ENCODE measurements around the gene RFXAP.

RFXAP gene

GRCh38 chr13:36772853-36773252 lies 46.2 kb upstream of the RFXAP start:
- Histone ChIP-seq H3K79me2 (ENCODE audit: insufficient read depth, low read length) (no peaks in the 10 kb centered on the region), H3F3A (ENCODE audit: insufficient read depth, low read length) (no peaks in the 10 kb centered on the region), H3K4me3 (ENCODE audit: low read depth, low read length, poor library complexity, severe bottlenecking) (no peak overlapping the region), H3K9me3 (ENCODE audit: low read length) (no peaks in the 10 kb centered on the region), H4K20me1 (ENCODE audit: insufficient read depth, low read length) (no peaks in the 10 kb centered on the region), H3K9me2 (ENCODE audit: low read depth, low read length) (no peaks in the 10 kb centered on the region), H3K4me2 (ENCODE audit: low read length) (no peak overlapping the region), H3K9ac (ENCODE audit: low read length) (no peak overlapping the region), H2AFZ (ENCODE audit: low read length) (no peak overlapping the region), H3K27ac (ENCODE audit: low read depth, low read length, poor library complexity, severe bottlenecking) (no peak overlapping the region), H3K4me1 (ENCODE audit: insufficient read depth, low read length, severe bottlenecking) (no peaks in the 10 kb centered on the region), H3K27me3 (ENCODE audit: insufficient read depth, low read length) (no peaks in the 10 kb centered on the region), H3K36me3 (ENCODE audit: insufficient read depth, low read length) (no peaks in the 10 kb centered on the region)
- TF ChIP-seq, protein P1, sequence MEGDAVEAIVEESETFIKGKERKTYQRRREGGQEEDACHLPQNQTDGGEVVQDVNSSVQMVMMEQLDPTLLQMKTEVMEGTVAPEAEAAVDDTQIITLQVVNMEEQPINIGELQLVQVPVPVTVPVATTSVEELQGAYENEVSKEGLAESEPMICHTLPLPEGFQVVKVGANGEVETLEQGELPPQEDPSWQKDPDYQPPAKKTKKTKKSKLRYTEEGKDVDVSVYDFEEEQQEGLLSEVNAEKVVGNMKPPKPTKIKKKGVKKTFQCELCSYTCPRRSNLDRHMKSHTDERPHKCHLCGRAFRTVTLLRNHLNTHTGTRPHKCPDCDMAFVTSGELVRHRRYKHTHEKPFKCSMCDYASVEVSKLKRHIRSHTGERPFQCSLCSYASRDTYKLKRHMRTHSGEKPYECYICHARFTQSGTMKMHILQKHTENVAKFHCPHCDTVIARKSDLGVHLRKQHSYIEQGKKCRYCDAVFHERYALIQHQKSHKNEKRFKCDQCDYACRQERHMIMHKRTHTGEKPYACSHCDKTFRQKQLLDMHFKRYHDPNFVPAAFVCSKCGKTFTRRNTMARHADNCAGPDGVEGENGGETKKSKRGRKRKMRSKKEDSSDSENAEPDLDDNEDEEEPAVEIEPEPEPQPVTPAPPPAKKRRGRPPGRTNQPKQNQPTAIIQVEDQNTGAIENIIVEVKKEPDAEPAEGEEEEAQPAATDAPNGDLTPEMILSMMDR (IDR thresholded peaks at IDR 0.05; ENCODE audit: low read length), result no peak
- TF ChIP-seq EZH2 (IDR thresholded peaks at IDR 0.05; ENCODE audit: borderline replicate concordance, low read length), result no peak

DNA sequence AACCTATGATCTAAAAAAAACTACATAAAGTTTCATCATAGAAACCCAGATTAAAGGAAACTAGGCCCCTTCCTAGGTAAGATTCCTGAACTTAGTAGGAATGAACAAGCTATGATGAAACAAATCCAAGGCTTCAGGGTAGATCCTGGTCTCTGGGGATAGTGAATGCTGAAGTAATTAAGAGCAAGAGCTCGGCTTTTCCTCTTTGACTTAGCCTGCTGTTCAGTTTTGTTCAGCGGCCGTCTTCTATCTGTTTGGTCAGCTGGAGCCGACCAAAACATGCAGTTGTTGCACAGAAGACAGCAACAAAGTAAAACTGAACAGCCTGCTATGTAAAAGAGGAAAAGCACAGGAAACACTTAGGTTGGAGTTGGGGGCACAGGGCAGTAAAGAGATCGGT lies 44.1 kb upstream of the RFXAP start:
- no peak overlapping the region for H2AFZ ChIP-seq (ENCODE audit: low read length)
- H3K79me2 ChIP-seq (ENCODE audit: insufficient read depth, low read length), result no peaks in the 10 kb centered on the region
- H3K36me3 ChIP-seq (ENCODE audit: insufficient read depth, low read length), result no peaks in the 10 kb centered on the region
- H3K4me2 ChIP-seq (ENCODE audit: low read length), result no peak overlapping the region
- no peaks in the 10 kb centered on the region for H3K9me3 ChIP-seq (ENCODE audit: low read length)
- no peak overlapping the region for H3K4me3 ChIP-seq (ENCODE audit: low read depth, low read length, poor library complexity, severe bottlenecking)
- H3K9ac ChIP-seq (ENCODE audit: low read length), result no peak overlapping the region
- no peak overlapping the region for H3K27ac ChIP-seq (ENCODE audit: low read depth, low read length, poor library complexity, severe bottlenecking)
- H4K20me1 ChIP-seq (ENCODE audit: insufficient read depth, low read length), result no peaks in the 10 kb centered on the region
- no peaks in the 10 kb centered on the region for H3K27me3 ChIP-seq (ENCODE audit: insufficient read depth, low read length)
- H3K9me2 ChIP-seq (ENCODE audit: low read depth, low read length), result no peaks in the 10 kb centered on the region
- TF ChIP-seq EZH2 (IDR thresholded peaks at IDR 0.05; ENCODE audit: borderline replicate concordance, low read length), result no peak
- TF ChIP-seq, protein P1 (IDR thresholded peaks at IDR 0.05; ENCODE audit: low read length), result no peak
- no peaks in the 10 kb centered on the region for H3K4me1 ChIP-seq (ENCODE audit: insufficient read depth, low read length, severe bottlenecking)
- no peaks in the 10 kb centered on the region for H3F3A ChIP-seq (ENCODE audit: insufficient read depth, low read length)

DNA sequence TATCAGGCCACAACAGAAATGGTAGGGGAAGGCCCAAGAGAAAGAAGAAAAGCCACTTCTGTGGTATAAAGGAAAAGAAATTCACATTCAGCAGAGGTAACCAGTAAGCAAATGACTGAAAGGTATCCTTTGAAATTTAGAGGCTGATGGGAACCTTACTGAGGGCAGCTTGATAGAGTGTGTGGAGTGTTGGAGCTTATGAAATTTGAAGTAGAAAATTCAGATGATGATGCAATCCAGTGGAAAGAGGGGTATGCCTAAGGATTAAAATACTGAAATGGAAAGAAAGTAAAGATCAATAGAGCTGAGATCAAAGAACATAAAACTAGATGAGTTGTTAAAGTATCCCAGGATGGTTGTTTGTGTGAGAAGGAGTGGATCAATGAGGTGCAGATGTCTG lies 42.8 kb upstream of the RFXAP start:
- no peaks in the 10 kb centered on the region for H3K4me1 ChIP-seq (ENCODE audit: insufficient read depth, low read length, severe bottlenecking)
- no peak overlapping the region for H2AFZ ChIP-seq (ENCODE audit: low read length)
- no peaks in the 10 kb centered on the region for H3K9me3 ChIP-seq (ENCODE audit: low read length)
- no peak for TF ChIP-seq EZH2 (IDR thresholded peaks at IDR 0.05; ENCODE audit: borderline replicate concordance, low read length)
- TF ChIP-seq, protein P1 (IDR thresholded peaks at IDR 0.05; ENCODE audit: low read length), result no peak
- no peaks in the 10 kb centered on the region for H3K36me3 ChIP-seq (ENCODE audit: insufficient read depth, low read length)
- no peak overlapping the region for H3K27ac ChIP-seq (ENCODE audit: low read depth, low read length, poor library complexity, severe bottlenecking)
- H4K20me1 ChIP-seq (ENCODE audit: insufficient read depth, low read length), result no peaks in the 10 kb centered on the region
- no peak overlapping the region for H3K9ac ChIP-seq (ENCODE audit: low read length)
- H3K79me2 ChIP-seq (ENCODE audit: insufficient read depth, low read length), result no peaks in the 10 kb centered on the region
- no peak overlapping the region for H3K4me3 ChIP-seq (ENCODE audit: low read depth, low read length, poor library complexity, severe bottlenecking)
- H3K9me2 ChIP-seq (ENCODE audit: low read depth, low read length), result no peaks in the 10 kb centered on the region
- no peaks in the 10 kb centered on the region for H3K27me3 ChIP-seq (ENCODE audit: insufficient read depth, low read length)
- no peak overlapping the region for H3K4me2 ChIP-seq (ENCODE audit: low read length)
- no peaks in the 10 kb centered on the region for H3F3A ChIP-seq (ENCODE audit: insufficient read depth, low read length)

All from OCI-LY1 (cell line).